HEK293 (cell line): ENCODE measurements around the gene TBX1.

Experiments
- CTCF ChIA-PET: fragments of 350-600 bp; formaldehyde crosslinking; extraction: SDS; loops from one replicate; lab custom pipeline; 2021; ENCODE audit warnings: antibody characterized with exemption; lab: Yijun Ruan, JAX
- POLR2A ChIA-PET: fragments of 300-600 bp; formaldehyde crosslinking; extraction: SDS; loops from one replicate; lab custom pipeline; 2020; ENCODE audit warnings: antibody characterized with exemption, inconsistent platforms; lab: Yijun Ruan, JAX
- H3K27ac ChIP-seq: fragments of 200-500 bp; sonication (Bioruptor generic); 2 replicates; pipeline ENCODE4 v1.5.1; 2014; ENCODE audit warnings: low read depth, low read length, control low read depth, inconsistent platforms; ENCODE audit errors: extremely low read depth
- H3K36me3 ChIP-seq, 2 experiments: fragments of 200-500 bp in 1 of 2; sonication (Bioruptor generic) in 1 of 2; 1 replicate in 1 of 2; 2 replicates in 1 of 2; pipeline ENCODE4 v1.5.1; 2014 to 2017; ENCODE audit warnings: inconsistent platforms in 2 of 2, low read length in 2 of 2; ENCODE audit not compliant: control insufficient read depth in 2 of 2, insufficient read depth in 1 of 2
- H3K4me1 ChIP-seq: fragments of 200-500 bp; sonication (Bioruptor generic); 2 replicates; pipeline ENCODE4 v1.5.1; 2014; ENCODE audit warnings: mild to moderate bottlenecking, low read length, inconsistent platforms; ENCODE audit not compliant: control insufficient read depth, insufficient read depth
- H3K4me3 ChIP-seq: 2 replicates; pipeline ENCODE4 v1.5.1; 2011; ENCODE audit warnings: low read depth, mild to moderate bottlenecking, control low read depth, low read length, moderate library complexity
- H3K9me3 ChIP-seq: fragments of 200-500 bp; sonication (Bioruptor generic); 2 replicates; pipeline ENCODE4 v1.5.1; 2014; ENCODE audit warnings: low read depth, low read length, inconsistent platforms; ENCODE audit not compliant: control insufficient read depth, insufficient read depth
- BCL6B ChIP-seq: fragments of 450-650 bp; formaldehyde crosslinking; IDR thresholded peaks from 2 replicates; pipeline ENCODE4 v1.5.1; 2017; ENCODE audit warnings: missing biosample characterization, missing genetic modification characterization
- MEIS1 ChIP-seq: sonication (generic); formaldehyde crosslinking; IDR thresholded peaks from 2 replicates; pipeline ENCODE4 v1.8.1; 2022; ENCODE audit warnings: missing genetic modification reagents, mild to moderate bottlenecking, borderline replicate concordance
- PBX3 ChIP-seq: sonication (generic); formaldehyde crosslinking; IDR thresholded peaks from 2 replicates; pipeline ENCODE4 v1.8.1; 2022; ENCODE audit warnings: mild to moderate bottlenecking, moderate library complexity, missing genetic modification reagents
- ZNF10 ChIP-seq: fragments of 450-650 bp; formaldehyde crosslinking; IDR thresholded peaks from 2 replicates; pipeline ENCODE4 v1.5.1; 2017; ENCODE audit warnings: missing biosample characterization, missing genetic modification characterization
- ZNF132 ChIP-seq: fragments of 450-650 bp; formaldehyde crosslinking; IDR thresholded peaks from 2 replicates; pipeline ENCODE4 v1.5.1; 2017; ENCODE audit warnings: missing biosample characterization, missing genetic modification characterization, borderline replicate concordance
- ZNF16 ChIP-seq: fragments of 450-650 bp; formaldehyde crosslinking; IDR thresholded peaks from 2 replicates; pipeline ENCODE4 v1.5.1; 2016; ENCODE audit warnings: low read depth, missing biosample characterization, missing genetic modification characterization
- ZNF175 ChIP-seq: fragments of 450-650 bp; formaldehyde crosslinking; IDR thresholded peaks from 2 replicates; pipeline ENCODE4 v1.5.1; 2016; ENCODE audit warnings: missing biosample characterization, missing genetic modification characterization
- ZNF202 ChIP-seq: fragments of 450-650 bp; formaldehyde crosslinking; IDR thresholded peaks from 2 replicates; pipeline ENCODE4 v1.5.1; 2016; ENCODE audit warnings: missing biosample characterization, missing genetic modification characterization, borderline replicate concordance
- ZNF248 ChIP-seq: fragments of 450-650 bp; formaldehyde crosslinking; IDR thresholded peaks from 2 replicates; pipeline ENCODE4 v1.5.1; 2017; ENCODE audit warnings: missing biosample characterization, missing genetic modification characterization
- ZNF274 ChIP-seq, 2 experiments: fragments of 200-500 bp in 1 of 2; fragments of 450-650 bp in 1 of 2; sonication (Bioruptor generic) in 1 of 2; formaldehyde crosslinking in 1 of 2; IDR thresholded peaks; 2 replicates each; pipeline versions ENCODE4 v1.5.1 to v1.6.1; 2014 to 2016; ENCODE audit warnings: borderline replicate concordance in 1 of 2, inconsistent platforms in 1 of 2, low read length in 1 of 2, missing biosample characterization in 1 of 2, missing genetic modification characterization in 1 of 2
- ZNF280D ChIP-seq: fragments of 450-650 bp; formaldehyde crosslinking; IDR thresholded peaks from 2 replicates; pipeline ENCODE4 v1.5.1; 2016; ENCODE audit warnings: missing biosample characterization, missing genetic modification characterization
- ZNF354C ChIP-seq: fragments of 450-650 bp; formaldehyde crosslinking; IDR thresholded peaks from 2 replicates; pipeline ENCODE4 v1.5.1; 2016; ENCODE audit warnings: missing biosample characterization, missing genetic modification characterization, low read depth, borderline replicate concordance
- ZNF433 ChIP-seq: fragments of 450-650 bp; formaldehyde crosslinking; IDR thresholded peaks from 2 replicates; pipeline ENCODE4 v1.5.1; 2016; ENCODE audit warnings: missing biosample characterization, missing genetic modification characterization, low read depth
- ZNF473 ChIP-seq: fragments of 450-650 bp; formaldehyde crosslinking; IDR thresholded peaks from 2 replicates; pipeline ENCODE4 v1.5.1; 2017; ENCODE audit warnings: missing biosample characterization, missing genetic modification characterization
- ZNF501 ChIP-seq: fragments of 450-650 bp; formaldehyde crosslinking; IDR thresholded peaks from 2 replicates; pipeline ENCODE4 v1.5.1; 2016; ENCODE audit warnings: missing biosample characterization, missing genetic modification characterization
- ZNF639 ChIP-seq: fragments of 450-650 bp; formaldehyde crosslinking; IDR thresholded peaks from 2 replicates; pipeline ENCODE4 v1.5.1; 2016; ENCODE audit warnings: missing biosample characterization, missing genetic modification characterization
- ZNF664 ChIP-seq: fragments of 450-650 bp; formaldehyde crosslinking; IDR thresholded peaks from 2 replicates; pipeline ENCODE4 v1.5.1; 2016; ENCODE audit warnings: missing biosample characterization, missing genetic modification characterization
- ZNF76 ChIP-seq: fragments of 450-650 bp; formaldehyde crosslinking; IDR thresholded peaks from 2 replicates; pipeline ENCODE4; 2016; ENCODE audit warnings: low read depth, missing biosample characterization, missing genetic modification characterization, borderline replicate concordance
- ZNF843 ChIP-seq: fragments of 450-650 bp; formaldehyde crosslinking; IDR thresholded peaks from 2 replicates; pipeline ENCODE4 v1.5.1; 2016; ENCODE audit warnings: missing biosample characterization, missing genetic modification characterization

TBX1 gene

GRCh38 chr22:19779011-19779421, 18.4 kb downstream of the TBX1 start:
- H3K4me1 ChIP-seq: no peaks in the 10 kb centered on the region
- ChIA-PET CTCF (interaction anchor here (1.5 to 2.2 kb wide), 2 partner anchors 22 to 49 kb away, joined by 5 to 12 read pairs; no protein-coding TSS in a partner anchor), POLR2A (interaction anchor here (1.1 kb wide), 1 partner anchor 75 kb away, joined by 3 read pairs; no protein-coding TSS in a partner anchor)
- no peak overlapping the region for H3K27ac ChIP-seq
- H3K9me3 ChIP-seq: no peaks in the 10 kb centered on the region
- H3K36me3 ChIP-seq: no peaks in the 10 kb centered on the region
- TF ChIP-seq ZNF16 (tag by site-specific recombination) (no peak), ZNF280D (tag by site-specific recombination) (no peak), ZNF202 (tag by site-specific recombination) (no peak), ZNF175 (tag by site-specific recombination) (no peak), ZNF843 (tag by site-specific recombination) (no peak), ZNF354C (no peak), ZNF274 (IDR thresholded peaks at IDR 0.05; ENCODE audit: low read length) (no peak), ZNF274 (tag by site-specific recombination; IDR thresholded peaks at IDR 0.05; ENCODE audit: borderline replicate concordance) (no peak), BCL6B (tag by site-specific recombination) (no peak), PBX3 (CRISPR knock-in tag) (no peak), ZNF10 (tag by site-specific recombination) (no peak), ZNF639 (tag by site-specific recombination) (no peak), ZNF76 (tag by site-specific recombination) (no peak), ZNF664 (tag by site-specific recombination) (no peak), MEIS1 (CRISPR knock-in tag) (no peak), ZNF433 (tag by site-specific recombination) (no peak), ZNF473 (no peak), ZNF248 (tag by site-specific recombination) (no peak), ZNF501 (tag by site-specific recombination) (no peak), ZNF132 (tag by site-specific recombination) (no peak)
- TF ChIP-seq, all 188 proteins: peak for 0
- no peak overlapping the region for H3K4me3 ChIP-seq
